NCI-H2107 treated with DMSO at 0.1 percent for 48 hours (cell line): Measurements from ENCODE around the gene CABCOCO1.
A peak's percentile ranks its signal among the peaks of the same experiment; 100 is the strongest.
"Not testable (repeated sequence)": the region's sequence is repeated elsewhere in the genome, so short reads cannot be mapped to it uniquely, and the experiment has no call there.

Experiments used
- DNase-seq: peaks from one replicate; lab custom pipeline; 2025; ENCODE audit not compliant: unreplicated experiment; lab: John Stamatoyannopoulos, UW

Gene CABCOCO1

DNA sequence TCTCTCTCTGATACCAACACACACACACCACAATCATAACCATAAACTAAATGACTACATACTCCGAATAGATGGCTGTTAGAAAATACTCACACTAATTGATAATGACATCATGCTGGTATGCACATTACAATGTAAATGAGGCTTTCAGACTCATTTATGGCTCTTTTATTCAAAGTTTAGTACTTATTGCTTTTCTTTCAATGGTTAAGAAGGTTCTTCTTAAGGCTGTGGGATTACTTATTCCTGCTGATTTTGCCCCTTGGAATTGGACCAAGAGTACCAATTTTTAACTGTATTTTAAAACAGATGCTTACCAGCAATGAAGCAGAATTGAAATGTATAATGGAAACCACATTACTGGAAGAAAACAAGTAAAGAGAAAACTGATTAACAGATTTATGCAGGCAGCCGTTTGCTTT lies 20.6 kb upstream of the CABCOCO1 start:
- DNase-seq: no peak

DNA sequence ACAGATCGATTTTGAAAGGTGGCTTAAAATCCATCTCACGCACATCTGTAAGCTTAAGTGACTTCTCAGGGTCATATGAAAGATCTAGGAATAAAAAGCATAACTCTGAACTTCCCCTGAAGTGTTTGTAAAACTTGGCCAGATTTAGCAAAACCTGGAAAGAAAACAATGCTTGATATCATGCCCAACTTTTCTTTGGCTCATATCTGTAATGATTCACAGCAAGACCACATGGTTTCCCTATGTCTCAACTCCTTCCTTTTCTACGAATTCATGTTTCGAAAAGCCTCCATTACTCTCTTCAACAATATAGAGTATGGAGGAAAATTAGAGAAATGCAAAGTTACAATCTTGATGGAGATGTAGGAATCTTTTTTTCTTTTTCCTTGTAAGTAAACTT lies 20.1 kb upstream of the CABCOCO1 start:
- DNase-seq: no peak

DNA sequence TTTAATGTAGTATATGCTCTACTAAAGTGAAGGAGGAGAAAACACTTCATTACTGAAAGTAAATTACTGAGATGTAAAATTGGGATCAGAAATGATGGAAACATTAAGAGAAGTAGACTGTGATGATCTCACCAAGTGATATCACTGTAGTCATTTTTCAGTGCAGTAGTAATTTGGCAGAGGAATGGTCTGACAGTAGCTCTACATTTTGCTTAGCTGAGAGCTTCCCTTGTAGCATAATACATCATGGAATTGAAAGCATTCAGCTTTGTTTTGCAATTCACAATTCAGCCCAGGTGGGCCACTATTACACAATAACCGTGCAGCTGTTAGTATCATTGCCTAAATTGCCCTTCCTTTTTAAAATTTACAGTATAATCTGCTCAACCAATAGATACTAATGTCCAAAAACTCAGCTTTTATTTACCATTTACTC lies 19.4 kb upstream of the CABCOCO1 start:
- peak; percentile 0 for DNase-seq

DNA sequence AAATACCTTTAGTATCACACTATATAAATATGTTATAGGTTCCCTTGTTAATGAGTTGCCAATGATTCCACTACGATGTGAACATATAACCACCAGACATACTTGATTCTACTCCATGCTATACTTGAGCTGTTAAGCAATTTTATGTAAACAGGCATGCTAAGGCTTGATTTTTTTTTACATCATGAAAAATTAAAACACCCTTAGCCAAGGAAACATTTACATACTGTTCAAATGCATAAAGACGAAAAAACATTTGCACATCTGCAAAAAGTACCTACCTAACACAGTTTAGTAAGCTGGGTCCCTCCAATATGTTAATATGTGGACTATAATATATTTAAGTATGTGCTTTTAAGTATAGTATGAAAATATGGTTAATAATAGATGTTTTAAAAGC lies 9.0 kb upstream of the CABCOCO1 start:
- DNase-seq: no peak

DNA sequence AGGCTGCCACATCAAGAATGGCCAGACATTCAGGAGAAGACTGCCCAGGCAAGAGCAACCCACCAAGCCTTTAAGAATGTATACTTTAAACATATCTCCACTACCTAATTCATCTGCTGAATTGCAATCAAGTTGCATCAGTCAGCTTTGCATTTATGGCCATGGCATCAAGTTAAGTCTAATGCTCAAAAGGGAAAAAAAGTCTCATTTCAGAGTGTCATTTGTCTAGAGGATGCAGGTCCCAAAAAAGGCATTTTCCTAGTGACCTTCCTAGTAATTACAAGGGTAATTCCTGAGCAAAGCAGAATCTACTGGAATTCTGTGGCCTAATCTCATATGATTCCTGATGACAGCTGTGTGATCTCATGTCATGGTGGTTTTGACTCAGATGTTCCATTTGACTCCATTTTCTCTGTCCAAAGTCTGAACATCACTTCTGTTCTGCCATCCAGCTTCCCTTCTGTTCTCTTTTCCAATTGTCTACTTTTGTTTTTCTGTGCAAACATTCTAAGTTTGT lies 7.3 kb upstream of the CABCOCO1 start:
- no peak for DNase-seq

- DNase-seq: no peak
These were observed 737 bp downstream of the CABCOCO1 start for GRCh38 chr10:61663466-61663865.

GRCh38 chr10:61664985-61665384 lies 2.3 kb downstream of the CABCOCO1 start:
- no peak for DNase-seq

- no peak for DNase-seq
These were observed 6.5 kb downstream of the CABCOCO1 start for GRCh38 chr10:61669161-61669725.

DNA sequence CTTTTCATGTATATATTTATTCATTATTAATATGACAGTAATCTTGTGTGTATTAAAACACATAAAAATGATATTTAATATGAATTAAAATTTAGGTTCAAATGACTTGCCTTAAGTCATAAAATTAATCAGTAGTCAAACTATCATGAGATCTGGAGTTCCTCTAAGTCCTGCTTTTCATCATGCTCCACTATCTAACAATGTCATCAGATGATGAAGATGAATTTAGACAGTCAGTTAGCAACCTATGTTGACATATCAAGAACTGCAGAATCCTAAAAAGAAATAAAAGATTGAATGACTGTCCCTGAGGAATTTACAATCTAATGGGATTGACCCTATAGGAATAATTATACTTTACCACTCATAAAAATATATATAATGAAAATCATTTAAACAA lies 7.1 kb downstream of the CABCOCO1 start:
- no peak for DNase-seq

DNA sequence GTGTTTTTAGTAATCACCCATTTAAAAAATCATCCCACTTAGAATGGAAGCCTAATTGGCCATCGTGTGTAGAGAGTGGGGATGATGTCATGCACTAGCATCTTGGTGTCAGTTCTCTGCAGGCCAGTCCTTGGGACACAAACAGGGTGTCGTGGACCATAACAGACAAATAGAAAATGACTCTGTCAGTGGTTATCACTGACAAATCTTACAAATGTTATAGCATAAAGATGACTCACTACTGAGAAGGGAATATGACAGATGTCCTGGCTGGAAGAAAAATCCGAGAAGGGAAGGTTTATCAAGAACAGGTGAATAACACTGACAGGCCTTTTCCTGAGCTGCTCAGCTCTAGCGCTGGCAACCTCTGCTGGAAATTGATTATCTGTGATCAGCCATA lies 10.6 kb downstream of the CABCOCO1 start:
- no peak for DNase-seq

DNA sequence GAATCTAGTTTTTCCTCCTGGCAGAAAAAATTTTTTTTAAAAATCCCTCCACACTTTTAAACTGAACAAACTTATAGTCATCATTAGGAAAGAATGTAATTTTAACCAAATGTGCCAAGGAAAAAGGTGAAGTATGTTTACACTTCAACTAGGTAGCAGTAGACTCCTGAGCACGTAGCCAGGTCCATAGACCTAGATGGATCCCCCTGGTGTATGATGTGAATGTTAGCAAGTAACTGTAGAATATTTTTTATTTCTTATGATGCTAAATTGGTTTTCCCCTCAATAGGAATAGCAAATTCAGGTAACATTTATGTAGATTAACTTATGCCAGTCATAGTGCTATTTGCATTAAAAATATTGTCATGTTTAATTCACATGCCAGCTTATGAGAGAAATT lies 19.6 kb downstream of the CABCOCO1 start:
- no peak for DNase-seq

- DNase-seq: no peak
These were observed 20.6 kb downstream of the CABCOCO1 start for GRCh38 chr10:61683319-61683718.

DNA sequence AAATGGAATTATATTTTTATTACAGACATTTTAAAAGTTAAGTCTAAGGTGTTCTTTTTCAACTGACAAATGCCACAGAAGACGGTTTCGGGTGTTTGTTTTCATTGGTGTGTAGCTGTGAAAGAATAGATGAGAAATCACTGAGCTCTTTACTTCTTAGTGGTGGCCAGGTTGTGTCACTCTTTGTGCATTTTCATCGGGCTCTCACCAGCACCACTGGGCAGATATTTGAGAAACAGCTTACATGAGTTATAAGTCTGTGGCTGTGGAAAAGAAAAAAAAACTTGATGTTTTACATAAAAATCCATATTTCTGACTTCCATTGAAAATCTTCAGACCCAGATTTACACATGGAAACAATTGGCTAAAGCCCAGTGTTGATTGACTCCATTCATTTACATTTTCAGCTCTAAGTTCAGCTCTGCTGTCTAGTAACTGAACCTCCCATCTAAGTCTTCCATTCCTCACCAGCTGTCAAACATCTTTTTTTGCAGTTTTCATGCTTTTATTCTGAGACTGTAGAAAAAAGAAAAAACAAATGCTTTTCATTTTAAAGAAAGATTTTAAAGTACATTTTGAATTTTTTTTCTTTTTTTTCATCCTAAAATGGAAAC lies 22.3 kb downstream of the CABCOCO1 start:
- no peak for DNase-seq

- DNase-seq: no peak
These were observed 26.0 kb downstream of the CABCOCO1 start for GRCh38 chr10:61688551-61689308.

DNA sequence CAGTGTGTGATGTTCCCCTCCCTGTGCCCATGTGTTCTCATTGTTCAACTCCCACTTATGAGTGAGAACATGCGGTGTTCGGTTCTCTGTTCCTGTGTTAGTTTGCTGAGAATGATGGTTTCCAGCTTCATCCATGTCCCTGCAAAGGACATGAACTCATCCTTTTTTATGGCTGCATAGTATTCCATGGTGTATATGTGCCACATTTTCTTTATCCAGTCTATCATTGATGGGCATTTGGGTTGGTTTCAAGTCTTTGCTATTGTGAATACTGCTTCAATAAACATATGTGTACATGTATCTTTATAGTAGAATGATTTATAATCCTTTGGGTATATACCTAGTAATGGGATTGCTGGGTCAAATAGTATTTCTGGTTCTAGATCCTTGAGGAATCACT lies 28.9 kb downstream of the CABCOCO1 start:
- DNase-seq: not testable (repeated sequence)

DNA sequence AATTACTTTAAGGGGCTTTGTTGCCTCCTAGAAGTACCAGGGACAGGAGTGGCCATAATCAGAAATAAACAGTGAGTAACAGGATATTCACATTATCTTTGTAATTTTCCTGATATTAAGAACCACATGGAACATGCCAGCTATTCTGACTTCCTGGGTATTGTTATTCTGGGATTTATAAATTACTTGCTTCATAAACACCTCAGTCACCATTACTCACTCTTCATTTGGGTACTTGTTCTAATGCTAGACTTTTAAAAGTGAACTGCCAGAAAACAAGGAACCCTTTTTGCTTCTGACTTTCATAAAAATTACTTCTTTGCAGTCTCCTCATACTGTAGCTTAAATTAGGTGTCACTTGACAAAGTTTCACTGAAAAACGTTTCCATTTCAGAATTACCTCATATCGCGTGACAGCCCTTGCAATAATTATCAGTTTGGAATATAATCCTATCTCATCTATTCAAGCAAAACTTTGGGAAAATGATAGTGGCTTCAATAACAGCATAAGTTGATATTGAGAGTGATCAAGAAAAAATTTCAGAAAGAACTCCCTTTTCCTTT lies 29.8 kb downstream of the CABCOCO1 start:
- no peak for DNase-seq

DNA sequence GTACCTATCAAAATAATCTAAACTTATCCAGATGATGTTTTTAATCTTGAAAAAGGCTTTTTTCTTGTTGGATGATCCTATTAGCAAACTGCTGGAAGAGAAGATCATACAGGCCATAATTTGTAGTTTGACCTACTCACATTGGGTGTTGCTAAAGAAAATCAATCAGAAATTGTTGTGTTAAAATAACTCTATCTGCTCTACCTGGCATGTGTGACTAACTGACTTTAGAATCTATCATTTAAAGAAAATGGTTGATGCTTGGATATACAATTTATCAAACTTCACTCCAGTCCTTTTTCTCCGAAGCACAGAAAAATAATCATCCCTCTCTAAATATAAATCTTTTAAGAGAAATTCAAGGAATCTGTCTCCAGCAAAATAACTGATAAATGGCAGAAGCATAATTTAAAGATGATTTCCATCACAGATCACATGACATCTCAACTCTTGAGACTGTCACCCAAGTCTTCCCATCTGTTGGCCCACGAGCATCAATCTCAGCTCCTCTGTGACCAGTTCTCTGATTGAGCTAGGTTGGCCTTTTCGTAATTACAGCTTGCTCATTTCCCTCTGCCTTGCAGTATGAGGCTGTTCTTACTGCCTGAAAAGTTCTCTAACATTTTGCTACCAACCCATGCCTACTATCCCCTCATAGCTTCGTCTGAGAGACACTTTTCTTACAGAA lies 36.4 kb downstream of the CABCOCO1 start:
- DNase-seq: no peak

GRCh38 chr10:61701055-61701705 lies 38.5 kb downstream of the CABCOCO1 start:
- DNase-seq: no peak

DNA sequence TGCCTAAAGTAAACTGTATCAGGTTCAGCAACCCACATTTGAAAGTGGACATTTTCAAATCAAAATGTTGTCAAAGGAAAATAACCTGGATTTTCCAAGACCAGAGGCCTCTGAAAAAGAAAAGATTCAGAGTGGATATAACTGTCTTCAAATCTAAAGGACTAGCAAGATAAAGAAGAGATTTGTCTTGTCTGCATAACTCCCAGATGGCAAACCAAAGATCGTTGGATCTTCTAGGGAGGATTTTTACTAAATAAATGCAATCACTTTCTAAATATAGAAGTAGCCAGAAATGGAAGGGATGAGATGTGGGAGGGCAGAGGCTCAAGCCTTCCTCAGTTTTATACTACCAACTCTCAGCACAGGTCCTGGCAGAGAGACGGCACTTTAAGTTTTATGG lies 39.0 kb downstream of the CABCOCO1 start:
- DNase-seq: no peak

- DNase-seq: no peak
These were observed 39.9 kb downstream of the CABCOCO1 start for GRCh38 chr10:61702584-61702983.
